WTC11 (cell line): ENCODE measurements around the gene MAGI2.

Experiments
- AFF4 ChIP-seq: sonication (generic); formaldehyde crosslinking; IDR thresholded peaks from 2 replicates; pipeline ENCODE4 v1.8.1; 2023; ENCODE audit warnings: mild to moderate bottlenecking, missing genetic modification reagents, borderline replicate concordance
- CTCF ChIP-seq: fragments of 200-600 bp; IDR thresholded peaks from 2 replicates; pipeline ENCODE4 v1.8.0; 2022; ENCODE audit warnings: antibody characterized with exemption
- E2F5 ChIP-seq: sonication (generic); formaldehyde crosslinking; IDR thresholded peaks from 2 replicates; pipeline ENCODE4 v1.8.1; 2022; ENCODE audit warnings: mild to moderate bottlenecking, moderate library complexity, missing genetic modification reagents
- HMGXB4 ChIP-seq: sonication (generic); formaldehyde crosslinking; IDR thresholded peaks from 2 replicates; pipeline ENCODE4 v1.8.1; 2023; ENCODE audit warnings: mild to moderate bottlenecking, moderate library complexity, missing genetic modification reagents
- KAT7 ChIP-seq: sonication (generic); formaldehyde crosslinking; IDR thresholded peaks from 2 replicates; pipeline ENCODE4 v1.8.1; 2023; ENCODE audit warnings: missing genetic modification reagents, mild to moderate bottlenecking, borderline replicate concordance
- NR1H2 ChIP-seq: sonication (generic); formaldehyde crosslinking; IDR thresholded peaks from 2 replicates; pipeline ENCODE4 v1.9.0; 2021; ENCODE audit warnings: mild to moderate bottlenecking, moderate library complexity, missing genetic modification reagents
- NR2C2 ChIP-seq: sonication (generic); formaldehyde crosslinking; IDR thresholded peaks from 2 replicates; pipeline ENCODE4 v1.8.0; 2022; ENCODE audit warnings: mild to moderate bottlenecking, missing genetic modification reagents
- TEAD4 ChIP-seq: sonication (generic); formaldehyde crosslinking; IDR thresholded peaks from 2 replicates; pipeline ENCODE4 v1.8.0; 2022; ENCODE audit warnings: mild to moderate bottlenecking, missing genetic modification reagents
- ZNF138 ChIP-seq: sonication (generic); formaldehyde crosslinking; conservative IDR thresholded peaks from 2 replicates; pipeline ENCODE4 v1.8.1; 2022; ENCODE audit warnings: mild to moderate bottlenecking, moderate library complexity, missing genetic modification reagents
- TF ChIP-seq, protein P1 (sequence below): fragments of 250-450 bp; sonication (Bioruptor Pico); IDR thresholded peaks from 2 replicates; pipeline ENCODE4 v1.9.0; 2021; ENCODE audit warnings: moderate library complexity, mild to moderate bottlenecking, inconsistent platforms, borderline replicate concordance
- TF ChIP-seq, protein P2 (sequence below): sonication (generic); formaldehyde crosslinking; IDR thresholded peaks from 2 replicates; pipeline ENCODE4 v1.8.1; 2022; ENCODE audit warnings: mild to moderate bottlenecking, missing genetic modification reagents, moderate library complexity, borderline replicate concordance
- TF ChIP-seq, protein P3 (sequence below): sonication (generic); formaldehyde crosslinking; IDR thresholded peaks from 2 replicates; pipeline ENCODE4 v1.8.0; 2022; ENCODE audit warnings: missing genetic modification reagents
- TF ChIP-seq, protein P4 (sequence below): sonication (generic); formaldehyde crosslinking; IDR thresholded peaks from 2 replicates; pipeline ENCODE4 v1.8.1; 2023; ENCODE audit warnings: mild to moderate bottlenecking, missing genetic modification reagents, moderate library complexity

DNA sequence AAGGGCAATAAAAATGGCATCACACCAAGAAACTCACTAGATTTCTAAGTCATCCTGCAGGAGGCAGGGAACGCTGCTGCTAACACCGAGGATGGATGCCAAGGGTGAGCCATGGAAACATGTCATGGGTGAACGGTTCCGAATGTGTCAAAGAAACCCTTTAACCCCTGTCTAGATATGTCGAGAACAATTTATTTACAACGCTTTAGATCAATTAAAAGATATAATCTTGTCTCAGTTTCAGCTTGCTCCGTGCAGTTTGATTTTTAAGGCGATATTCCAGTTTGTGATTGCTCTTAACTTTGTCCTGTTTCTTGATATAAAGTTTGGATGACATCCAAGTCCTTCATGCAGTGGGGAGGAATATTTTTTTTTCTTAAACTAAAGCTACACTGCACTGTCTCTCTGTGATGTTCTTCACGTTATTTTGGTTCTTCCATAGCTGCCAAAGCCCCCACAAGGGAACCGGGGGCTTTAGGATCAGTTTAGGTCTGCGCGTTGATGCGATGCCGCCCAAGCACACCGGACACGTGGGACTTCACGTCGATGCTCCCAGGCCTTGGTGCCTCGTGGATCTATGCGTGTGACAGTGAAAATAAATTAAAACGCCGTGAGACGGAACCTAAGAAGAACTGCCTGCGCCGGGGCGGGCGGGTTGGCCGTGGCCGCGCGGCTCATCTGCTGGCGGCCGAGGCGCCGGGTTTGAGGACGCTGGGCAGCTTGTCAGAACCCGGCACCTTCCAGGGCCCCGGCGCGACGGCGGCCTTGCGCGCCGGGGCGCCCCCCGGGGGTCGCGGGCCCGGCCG, 1434.6 kb downstream of the MAGI2 start:
- no peak for TF ChIP-seq NR2C2
- no peak for TF ChIP-seq CTCF
- TF ChIP-seq, protein P1, sequence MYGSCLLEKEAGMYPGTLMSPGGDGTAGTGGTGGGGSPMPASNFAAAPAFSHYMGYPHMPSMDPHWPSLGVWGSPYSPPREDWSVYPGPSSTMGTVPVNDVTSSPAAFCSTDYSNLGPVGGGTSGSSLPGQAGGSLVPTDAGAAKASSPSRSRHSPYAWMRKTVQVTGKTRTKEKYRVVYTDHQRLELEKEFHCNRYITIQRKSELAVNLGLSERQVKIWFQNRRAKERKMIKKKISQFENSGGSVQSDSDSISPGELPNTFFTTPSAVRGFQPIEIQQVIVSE (CRISPR knock-in tag): no peak
- TF ChIP-seq E2F5: no peak
- TF ChIP-seq, protein P2, sequence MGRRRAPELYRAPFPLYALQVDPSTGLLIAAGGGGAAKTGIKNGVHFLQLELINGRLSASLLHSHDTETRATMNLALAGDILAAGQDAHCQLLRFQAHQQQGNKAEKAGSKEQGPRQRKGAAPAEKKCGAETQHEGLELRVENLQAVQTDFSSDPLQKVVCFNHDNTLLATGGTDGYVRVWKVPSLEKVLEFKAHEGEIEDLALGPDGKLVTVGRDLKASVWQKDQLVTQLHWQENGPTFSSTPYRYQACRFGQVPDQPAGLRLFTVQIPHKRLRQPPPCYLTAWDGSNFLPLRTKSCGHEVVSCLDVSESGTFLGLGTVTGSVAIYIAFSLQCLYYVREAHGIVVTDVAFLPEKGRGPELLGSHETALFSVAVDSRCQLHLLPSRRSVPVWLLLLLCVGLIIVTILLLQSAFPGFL: no peak
- TF ChIP-seq HMGXB4: no peak
- no peak for TF ChIP-seq TEAD4
- TF ChIP-seq AFF4 (CRISPR knock-in tag): no peak
- TF ChIP-seq, protein P3, sequence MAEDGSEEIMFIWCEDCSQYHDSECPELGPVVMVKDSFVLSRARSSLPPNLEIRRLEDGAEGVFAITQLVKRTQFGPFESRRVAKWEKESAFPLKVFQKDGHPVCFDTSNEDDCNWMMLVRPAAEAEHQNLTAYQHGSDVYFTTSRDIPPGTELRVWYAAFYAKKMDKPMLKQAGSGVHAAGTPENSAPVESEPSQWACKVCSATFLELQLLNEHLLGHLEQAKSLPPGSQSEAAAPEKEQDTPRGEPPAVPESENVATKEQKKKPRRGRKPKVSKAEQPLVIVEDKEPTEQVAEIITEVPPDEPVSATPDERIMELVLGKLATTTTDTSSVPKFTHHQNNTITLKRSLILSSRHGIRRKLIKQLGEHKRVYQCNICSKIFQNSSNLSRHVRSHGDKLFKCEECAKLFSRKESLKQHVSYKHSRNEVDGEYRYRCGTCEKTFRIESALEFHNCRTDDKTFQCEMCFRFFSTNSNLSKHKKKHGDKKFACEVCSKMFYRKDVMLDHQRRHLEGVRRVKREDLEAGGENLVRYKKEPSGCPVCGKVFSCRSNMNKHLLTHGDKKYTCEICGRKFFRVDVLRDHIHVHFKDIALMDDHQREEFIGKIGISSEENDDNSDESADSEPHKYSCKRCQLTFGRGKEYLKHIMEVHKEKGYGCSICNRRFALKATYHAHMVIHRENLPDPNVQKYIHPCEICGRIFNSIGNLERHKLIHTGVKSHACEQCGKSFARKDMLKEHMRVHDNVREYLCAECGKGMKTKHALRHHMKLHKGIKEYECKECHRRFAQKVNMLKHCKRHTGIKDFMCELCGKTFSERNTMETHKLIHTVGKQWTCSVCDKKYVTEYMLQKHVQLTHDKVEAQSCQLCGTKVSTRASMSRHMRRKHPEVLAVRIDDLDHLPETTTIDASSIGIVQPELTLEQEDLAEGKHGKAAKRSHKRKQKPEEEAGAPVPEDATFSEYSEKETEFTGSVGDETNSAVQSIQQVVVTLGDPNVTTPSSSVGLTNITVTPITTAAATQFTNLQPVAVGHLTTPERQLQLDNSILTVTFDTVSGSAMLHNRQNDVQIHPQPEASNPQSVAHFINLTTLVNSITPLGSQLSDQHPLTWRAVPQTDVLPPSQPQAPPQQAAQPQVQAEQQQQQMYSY (CRISPR knock-in tag): no peak
- no peak for TF ChIP-seq NR1H2 (CRISPR knock-in tag)
- no peak for TF ChIP-seq ZNF138 (CRISPR knock-in tag)
- TF ChIP-seq, protein P4, sequence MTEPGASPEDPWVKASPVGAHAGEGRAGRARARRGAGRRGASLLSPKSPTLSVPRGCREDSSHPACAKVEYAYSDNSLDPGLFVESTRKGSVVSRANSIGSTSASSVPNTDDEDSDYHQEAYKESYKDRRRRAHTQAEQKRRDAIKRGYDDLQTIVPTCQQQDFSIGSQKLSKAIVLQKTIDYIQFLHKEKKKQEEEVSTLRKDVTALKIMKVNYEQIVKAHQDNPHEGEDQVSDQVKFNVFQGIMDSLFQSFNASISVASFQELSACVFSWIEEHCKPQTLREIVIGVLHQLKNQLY: no peak
- TF ChIP-seq KAT7: no peak
